ENCODE measurements around the gene SIGLEC5.

GRCh38 chr19:51566489-51567100 lies 63.6 kb downstream of the SIGLEC5 start:
- TF ChIP-seq POLR2A (IDR thresholded peaks at IDR 0.05) (no peak), CTCF (IDR thresholded peaks at IDR 0.05) (no peak)
